ENCODE measurements around the gene USP17L19. TPM values are rescaled to one million over a fixed set of nuclear protein-coding genes. Genes with fewer than 3 reads are reported as not detected.
"Not testable (repeated sequence)": the region's sequence is repeated elsewhere in the genome, so short reads cannot be mapped to it uniquely, and the experiment has no call there.

The USP17L19 gene, protein sequence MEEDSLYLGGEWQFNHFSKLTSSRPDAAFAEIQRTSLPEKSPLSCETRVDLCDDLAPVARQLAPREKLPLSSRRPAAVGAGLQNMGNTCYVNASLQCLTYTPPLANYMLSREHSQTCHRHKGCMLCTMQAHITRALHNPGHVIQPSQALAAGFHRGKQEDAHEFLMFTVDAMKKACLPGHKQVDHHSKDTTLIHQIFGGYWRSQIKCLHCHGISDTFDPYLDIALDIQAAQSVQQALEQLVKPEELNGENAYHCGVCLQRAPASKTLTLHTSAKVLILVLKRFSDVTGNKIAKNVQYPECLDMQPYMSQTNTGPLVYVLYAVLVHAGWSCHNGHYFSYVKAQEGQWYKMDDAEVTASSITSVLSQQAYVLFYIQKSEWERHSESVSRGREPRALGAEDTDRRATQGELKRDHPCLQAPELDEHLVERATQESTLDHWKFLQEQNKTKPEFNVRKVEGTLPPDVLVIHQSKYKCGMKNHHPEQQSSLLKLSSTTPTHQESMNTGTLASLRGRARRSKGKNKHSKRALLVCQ
- polyA plus RNA-seq (2011; rRNA removed) (not detected in 2 replicates), polyA plus RNA-seq (2017; fragmentation: RNase III; extraction: RNeasy Plus Mini Kit Qiagen cat#74134 plus additional on column Dnase treatment) (not detected in 3 replicates), polyA minus RNA-seq (2011; rRNA and poly(A)+ RNA removed) (not detected in 2 replicates)
- not detected in 2 replicates for polyA plus RNA-seq (2012; cell fraction: cytosol; rRNA removed)
- polyA plus RNA-seq (2012; cell fraction: nucleus; rRNA removed): not detected in 2 replicates

DNA sequence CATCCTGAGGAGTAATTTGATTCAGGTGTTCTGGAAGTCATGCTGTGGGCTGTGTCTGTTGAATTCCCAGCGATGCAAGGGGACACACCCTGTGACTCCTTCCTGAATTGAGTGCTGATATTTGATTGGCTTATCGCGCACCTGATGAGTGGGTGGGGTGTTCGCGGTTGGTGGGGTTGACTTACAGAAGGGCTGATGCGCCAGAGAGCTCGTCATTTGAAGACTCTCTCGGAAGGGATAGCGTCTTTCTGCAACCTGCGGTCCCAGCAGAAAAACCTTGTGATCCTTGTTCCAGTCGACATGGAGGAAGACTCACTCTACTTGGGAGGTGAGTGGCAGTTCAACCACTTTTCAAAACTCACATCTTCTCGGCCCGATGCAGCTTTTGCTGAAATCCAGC is at the start of gene USP17L19:
USP17L19 (plus strand) TSS at position 301 of the 400 bp plus-strand sequence; CDS start at position 301, 0 bp downstream.
- not testable (repeated sequence) for DNase-seq (ENCODE audit: low read depth in 1 of 2, low spot score in 1 of 2)

DNA sequence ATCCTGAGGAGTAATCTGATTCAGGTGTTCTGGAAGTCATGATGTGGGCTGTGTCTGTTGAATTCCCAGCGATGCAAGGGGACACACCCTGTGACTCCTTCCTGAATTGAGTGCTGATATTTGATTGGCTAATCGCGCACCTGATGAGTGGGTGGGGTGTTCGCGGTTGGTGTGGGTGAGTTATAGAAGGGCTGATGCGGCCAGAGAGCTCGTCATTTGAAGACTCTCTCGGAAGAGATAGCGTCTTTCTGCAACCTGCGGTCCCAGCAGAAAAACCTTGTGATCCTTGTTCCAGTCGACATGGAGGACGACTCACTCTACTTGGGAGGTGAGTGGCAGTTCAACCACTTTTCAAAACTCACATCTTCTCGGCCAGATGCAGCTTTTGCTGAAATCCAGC is 42.8 kb upstream of the USP17L19 start, which contains the start of gene USP17L10:
USP17L10 (plus strand) TSS at position 301 of the 400 bp plus-strand sequence; CDS start at position 301, 0 bp downstream.
- WGBS (ENCODE audit: missing lambda C conversion rate): 35% methylated on average over 5 of the region's 13 CpGs
- H3K4me1 ChIP-seq; ATAC-seq; H3K4me2 ChIP-seq; H3K4me3 ChIP-seq; DNase-seq (ENCODE audit: low read depth in 1 of 2, low spot score in 1 of 2); H3K9me3 ChIP-seq; FAIRE-seq; H3K27ac ChIP-seq; POLR2A ChIA-PET; CTCF ChIA-PET: not testable (repeated sequence)

More for the DNA sequence above, at the start of gene USP17L19:
- H3K27ac ChIP-seq, H3K4me2 ChIP-seq, ATAC-seq, H3K4me3 ChIP-seq, FAIRE-seq, H3K4me1 ChIP-seq, CTCF ChIA-PET, POLR2A ChIA-PET, H3K9me3 ChIP-seq: not testable (repeated sequence)
- no CpG with 5 or more reads among the region's 13 CpGs for WGBS (ENCODE audit: missing lambda C conversion rate)

DNA sequence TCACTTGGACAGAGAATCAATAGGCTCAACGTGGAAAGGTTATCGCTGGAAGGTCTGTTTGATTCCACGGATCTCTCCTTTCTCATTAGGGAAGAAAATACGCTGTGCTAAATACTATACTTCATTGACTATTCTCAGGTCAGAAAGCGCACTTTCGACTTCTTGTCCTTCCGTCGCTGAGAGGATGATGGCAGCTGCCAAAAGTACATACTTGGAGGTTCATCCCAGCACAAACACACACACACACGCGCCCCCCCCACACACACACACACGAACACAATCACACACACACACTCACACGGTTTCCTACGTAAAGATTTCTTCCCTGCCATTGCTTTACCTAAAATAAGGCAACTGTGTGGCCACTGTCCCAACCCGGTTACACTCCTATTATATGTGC is 38.5 kb upstream of the USP17L19 start:
- DNase-seq (ENCODE audit: low read depth in 1 of 2, low spot score in 1 of 2); FAIRE-seq; H3K4me3 ChIP-seq; POLR2A ChIA-PET; H3K27ac ChIP-seq; H3K9me3 ChIP-seq; CTCF ChIA-PET; ATAC-seq; H3K4me1 ChIP-seq; H3K4me2 ChIP-seq: not testable (repeated sequence)
- WGBS (ENCODE audit: missing lambda C conversion rate): 45% methylated on average over 11 of the region's 14 CpGs

DNA sequence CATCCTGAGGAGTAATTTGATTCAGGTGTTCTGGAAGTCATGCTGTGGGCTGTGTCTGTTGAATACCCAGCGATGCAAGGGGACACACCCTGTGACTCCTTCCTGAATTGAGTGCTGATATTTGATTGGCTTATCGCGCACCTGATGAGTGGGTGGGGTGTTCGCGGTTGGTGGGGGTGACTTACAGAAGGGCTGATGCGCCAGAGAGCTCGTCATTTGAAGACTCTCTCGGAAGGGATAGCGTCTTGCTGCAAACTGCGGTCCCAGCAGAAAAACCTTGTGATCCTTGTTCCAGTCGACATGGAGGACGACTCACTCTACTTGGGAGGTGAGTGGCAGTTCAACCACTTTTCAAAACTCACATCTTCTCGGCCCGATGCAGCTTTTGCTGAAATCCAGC is 38.1 kb upstream of the USP17L19 start, which contains the start of gene USP17L11:
USP17L11 (plus strand) TSS at position 301 of the 400 bp plus-strand sequence; CDS start at position 301, 0 bp downstream.
- H3K4me2 ChIP-seq; DNase-seq (ENCODE audit: low read depth in 1 of 2, low spot score in 1 of 2); H3K4me3 ChIP-seq; POLR2A ChIA-PET; H3K9me3 ChIP-seq; FAIRE-seq; H3K27ac ChIP-seq; H3K4me1 ChIP-seq; ATAC-seq; CTCF ChIA-PET: not testable (repeated sequence)
- WGBS (ENCODE audit: missing lambda C conversion rate): no CpG with 5 or more reads among the region's 14 CpGs

DNA sequence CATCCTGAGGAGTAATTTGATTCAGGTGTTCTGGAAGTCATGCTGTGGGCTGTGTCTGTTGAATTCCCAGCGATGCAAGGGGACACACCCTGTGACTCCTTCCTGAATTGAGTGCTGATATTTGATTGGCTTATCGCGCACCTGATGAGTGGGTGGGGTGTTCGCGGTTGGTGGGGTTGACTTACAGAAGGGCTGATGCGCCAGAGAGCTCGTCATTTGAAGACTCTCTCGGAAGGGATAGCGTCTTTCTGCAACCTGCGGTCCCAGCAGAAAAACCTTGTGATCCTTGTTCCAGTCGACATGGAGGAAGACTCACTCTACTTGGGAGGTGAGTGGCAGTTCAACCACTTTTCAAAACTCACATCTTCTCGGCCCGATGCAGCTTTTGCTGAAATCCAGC is 33.3 kb upstream of the USP17L19 start, which contains the start of gene USP17L12:
USP17L12 (plus strand) TSS at position 301 of the 400 bp plus-strand sequence; CDS start at position 301, 0 bp downstream.
- H3K27ac ChIP-seq; H3K4me1 ChIP-seq; CTCF ChIA-PET; H3K4me3 ChIP-seq; H3K9me3 ChIP-seq; ATAC-seq; POLR2A ChIA-PET; DNase-seq (ENCODE audit: low read depth in 1 of 2, low spot score in 1 of 2); H3K4me2 ChIP-seq; FAIRE-seq: not testable (repeated sequence)
- no CpG with 5 or more reads among the region's 13 CpGs for WGBS (ENCODE audit: missing lambda C conversion rate)

DNA sequence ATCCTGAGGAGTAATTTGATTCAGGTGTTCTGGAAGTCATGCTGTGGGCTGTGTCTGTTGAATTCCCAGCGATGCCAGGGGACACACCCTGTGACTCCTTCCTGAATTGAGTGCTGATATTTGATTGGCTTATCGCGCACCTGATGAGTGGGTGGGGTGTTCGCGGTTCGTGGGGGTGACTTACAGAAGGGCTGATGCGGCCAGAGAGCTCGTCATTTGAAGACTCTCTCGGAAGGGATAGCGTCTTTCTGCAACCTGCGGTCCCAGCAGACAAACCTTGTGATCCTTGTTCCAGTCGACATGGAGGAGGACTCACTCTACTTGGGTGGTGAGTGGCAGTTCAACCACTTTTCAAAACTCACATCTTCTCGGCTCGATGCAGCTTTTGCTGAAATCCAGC is 28.6 kb upstream of the USP17L19 start, which contains the start of gene USP17L13:
USP17L13 (plus strand) TSS at position 301 of the 400 bp plus-strand sequence; CDS start at position 301, 0 bp downstream.
- H3K27ac ChIP-seq; H3K4me2 ChIP-seq; POLR2A ChIA-PET; FAIRE-seq; H3K4me3 ChIP-seq; CTCF ChIA-PET; H3K9me3 ChIP-seq; DNase-seq (ENCODE audit: low read depth in 1 of 2, low spot score in 1 of 2); H3K4me1 ChIP-seq; ATAC-seq: not testable (repeated sequence)
- WGBS (ENCODE audit: missing lambda C conversion rate): no CpG with 5 or more reads among the region's 14 CpGs

DNA sequence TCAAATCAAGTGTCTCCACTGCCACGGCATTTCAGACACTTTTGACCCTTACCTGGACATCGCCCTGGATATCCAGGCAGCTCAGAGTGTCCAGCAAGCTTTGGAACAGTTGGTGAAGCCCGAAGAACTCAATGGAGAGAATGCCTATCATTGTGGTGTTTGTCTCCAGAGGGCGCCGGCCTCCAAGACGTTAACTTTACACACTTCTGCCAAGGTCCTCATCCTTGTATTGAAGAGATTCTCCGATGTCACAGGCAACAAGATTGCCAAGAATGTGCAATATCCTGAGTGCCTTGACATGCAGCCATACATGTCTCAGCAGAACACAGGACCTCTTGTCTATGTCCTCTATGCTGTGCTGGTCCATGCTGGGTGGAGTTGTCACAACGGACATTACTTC is 22.9 kb upstream of the USP17L19 start:
- H3K27ac ChIP-seq; H3K4me3 ChIP-seq; FAIRE-seq; ATAC-seq; H3K9me3 ChIP-seq; H3K4me2 ChIP-seq; DNase-seq (ENCODE audit: low read depth in 1 of 2, low spot score in 1 of 2); H3K4me1 ChIP-seq; POLR2A ChIA-PET; CTCF ChIA-PET: not testable (repeated sequence)
- WGBS (ENCODE audit: missing lambda C conversion rate): 48% methylated on average over 5 of the region's 8 CpGs

DNA sequence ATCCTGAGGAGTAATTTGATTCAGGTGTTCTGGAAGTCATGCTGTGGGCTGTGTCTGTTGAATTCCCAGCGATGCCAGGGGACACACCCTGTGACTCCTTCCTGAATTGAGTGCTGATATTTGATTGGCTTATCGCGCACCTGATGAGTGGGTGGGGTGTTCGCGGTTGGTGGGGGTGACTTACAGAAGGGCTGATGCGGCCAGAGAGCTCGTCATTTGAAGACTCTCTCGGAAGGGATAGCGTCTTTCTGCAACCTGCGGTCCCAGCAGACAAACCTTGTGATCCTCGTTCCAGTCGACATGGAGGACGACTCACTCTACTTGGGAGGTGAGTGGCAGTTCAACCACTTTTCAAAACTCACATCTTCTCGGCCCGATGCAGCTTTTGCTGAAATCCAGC is 19.1 kb upstream of the USP17L19 start, which contains the start of gene USP17L15:
USP17L15 (plus strand) TSS at position 301 of the 400 bp plus-strand sequence; CDS start at position 301, 0 bp downstream.
- H3K4me3 ChIP-seq; DNase-seq (ENCODE audit: low read depth in 1 of 2, low spot score in 1 of 2); CTCF ChIA-PET; ATAC-seq; FAIRE-seq; H3K4me2 ChIP-seq; H3K9me3 ChIP-seq; H3K27ac ChIP-seq; H3K4me1 ChIP-seq; POLR2A ChIA-PET: not testable (repeated sequence)
- WGBS (ENCODE audit: missing lambda C conversion rate): no CpG with 5 or more reads among the region's 15 CpGs

DNA sequence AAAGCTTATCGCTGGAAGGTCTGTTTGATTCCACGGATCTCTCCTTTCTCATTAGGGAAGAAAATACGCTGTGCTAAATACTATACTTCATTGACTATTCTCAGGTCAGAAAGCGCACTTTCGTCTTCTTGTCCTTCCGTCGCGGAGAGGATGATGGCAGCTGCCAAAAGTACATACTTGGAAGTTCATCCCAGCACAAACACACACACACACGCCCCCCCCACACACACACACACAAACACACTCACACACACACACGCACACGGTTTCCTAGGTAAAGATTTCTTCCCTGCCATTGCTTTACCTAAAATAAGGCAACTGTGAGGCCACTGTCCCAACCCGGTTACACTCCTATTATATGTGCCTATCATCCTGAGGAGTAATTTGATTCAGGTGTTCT is 14.7 kb upstream of the USP17L19 start:
- H3K4me1 ChIP-seq; H3K27ac ChIP-seq; CTCF ChIA-PET; ATAC-seq; POLR2A ChIA-PET; H3K4me3 ChIP-seq; H3K9me3 ChIP-seq; FAIRE-seq; H3K4me2 ChIP-seq; DNase-seq (ENCODE audit: low read depth in 1 of 2, low spot score in 1 of 2): not testable (repeated sequence)
- 0% methylated on average over 1 of the region's 12 CpGs for WGBS (ENCODE audit: missing lambda C conversion rate)

DNA sequence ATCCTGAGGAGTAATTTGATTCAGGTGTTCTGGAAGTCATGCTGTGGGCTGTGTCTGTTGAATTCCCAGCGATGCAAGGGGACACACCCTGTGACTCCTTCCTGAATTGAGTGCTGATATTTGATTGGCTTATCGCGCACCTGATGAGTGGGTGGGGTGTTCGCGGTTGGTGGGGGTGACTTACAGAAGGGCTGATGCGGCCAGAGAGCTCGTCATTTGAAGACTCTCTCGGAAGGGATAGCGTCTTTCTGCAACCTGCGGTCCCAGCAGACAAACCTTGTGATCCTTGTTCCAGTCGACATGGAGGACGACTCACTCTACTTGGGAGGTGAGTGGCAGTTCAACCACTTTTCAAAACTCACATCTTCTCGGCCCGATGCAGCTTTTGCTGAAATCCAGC is 9.6 kb upstream of the USP17L19 start, which contains the start of gene USP17L17:
USP17L17 (plus strand) TSS at position 301 of the 400 bp plus-strand sequence; CDS start at position 301, 0 bp downstream.
- CTCF ChIA-PET; H3K4me3 ChIP-seq; FAIRE-seq; DNase-seq (ENCODE audit: low read depth in 1 of 2, low spot score in 1 of 2); POLR2A ChIA-PET; H3K9me3 ChIP-seq; ATAC-seq; H3K4me2 ChIP-seq; H3K4me1 ChIP-seq; H3K27ac ChIP-seq: not testable (repeated sequence)
- WGBS (ENCODE audit: missing lambda C conversion rate): 49% methylated on average over 13 of the region's 14 CpGs
